Liver (tissue), 9 donors: ENCODE results near the gene TCF7L2. TPM values are rescaled to one million over a fixed set of nuclear protein-coding genes. Genes with fewer than 3 reads are reported as not detected.
A peak's percentile ranks its signal among the peaks of the same experiment; 100 is the strongest.

Experiments
- DNase-seq: peaks from one replicate; pipeline ENCODE4 v3.0.0-alpha.2; 2017; ENCODE audit warnings: low spot score
- H3K27ac ChIP-seq, 2 donors: one replicate each; pipeline ENCODE4 v1.7.0; 2013; ENCODE audit warnings: inconsistent platforms in 2 of 2, low read length in 2 of 2, control low read depth in 1 of 2, low read depth in 1 of 2, mild to moderate bottlenecking in 1 of 2
- H3K27me3 ChIP-seq, 4 donors: one replicate each; pipeline versions ENCODE4 v1.6.1 to v1.7.0; 2013; ENCODE audit warnings: low read length in 3 of 4, inconsistent platforms in 1 of 4, mild to moderate bottlenecking in 1 of 4, moderate library complexity in 1 of 4; ENCODE audit not compliant: control insufficient read depth in 4 of 4, insufficient read depth in 4 of 4
- H3K36me3 ChIP-seq, 4 donors: one replicate each; pipeline versions ENCODE4 v1.6.1 to v1.7.0; 2013; ENCODE audit warnings: low read length in 3 of 4, mild to moderate bottlenecking in 3 of 4, low read depth in 1 of 4, moderate library complexity in 1 of 4; ENCODE audit not compliant: control insufficient read depth in 4 of 4, insufficient read depth in 3 of 4
- H3K4me1 ChIP-seq, 4 donors: one replicate each; pipeline versions ENCODE4 v1.6.1 to v1.7.0; 2013; ENCODE audit warnings: low read length in 3 of 4, mild to moderate bottlenecking in 3 of 4, moderate library complexity in 1 of 4; ENCODE audit not compliant: control insufficient read depth in 4 of 4, insufficient read depth in 4 of 4
- H3K4me3 ChIP-seq, 3 donors: one replicate each; pipeline versions ENCODE4 v1.6.1 to v1.7.0; 2013; ENCODE audit warnings: low read length in 3 of 3, control low read depth in 1 of 3, low read depth in 1 of 3, mild to moderate bottlenecking in 1 of 3
- H3K9ac ChIP-seq, 2 donors: one replicate each; pipeline ENCODE4 v1.7.0; 2013; ENCODE audit warnings: low read length in 2 of 2, mild to moderate bottlenecking in 2 of 2, moderate library complexity in 2 of 2, control low read depth in 1 of 2, low read depth in 1 of 2
- H3K9me3 ChIP-seq, 4 donors: one replicate each; pipeline versions ENCODE4 v1.6.1 to v1.7.0; 2013; ENCODE audit warnings: low read length in 3 of 4; ENCODE audit not compliant: control insufficient read depth in 4 of 4
- ATF3 ChIP-seq: IDR thresholded peaks from 2 replicates; pipeline ENCODE4 v1.6.1; 2016; ENCODE audit warnings: antibody characterized with exemption
- EGR1 ChIP-seq, 2 donors: IDR thresholded peaks; 2 replicates each; pipeline ENCODE4 v1.6.1; 2016 to 2018; ENCODE audit warnings: antibody characterized with exemption in 2 of 2, low read depth in 2 of 2
- FOXA2 ChIP-seq: IDR thresholded peaks from 2 replicates; pipeline ENCODE4 v1.6.1; 2016; ENCODE audit warnings: antibody characterized with exemption
- GABPA ChIP-seq, 2 donors: IDR thresholded peaks in 1 of 2; conservative IDR thresholded peaks in 1 of 2; 2 replicates each; pipeline ENCODE4 v1.6.1; 2016; ENCODE audit warnings: antibody characterized with exemption in 2 of 2, mild to moderate bottlenecking in 1 of 2, moderate library complexity in 1 of 2
- JUND ChIP-seq, 2 donors: IDR thresholded peaks; 2 replicates each; pipeline ENCODE4 v1.6.1; 2016; ENCODE audit warnings: antibody characterized with exemption in 2 of 2
- RAD21 ChIP-seq, 2 donors: IDR thresholded peaks; 2 replicates each; pipeline ENCODE4 v1.6.1; 2016; ENCODE audit warnings: antibody characterized with exemption in 2 of 2, mild to moderate bottlenecking in 2 of 2
- SP1 ChIP-seq: IDR thresholded peaks from 2 replicates; pipeline ENCODE4 v1.6.1; 2018; ENCODE audit warnings: antibody characterized with exemption, mild to moderate bottlenecking
- TAF1 ChIP-seq: conservative IDR thresholded peaks from 2 replicates; pipeline ENCODE4 v1.6.1; 2016; ENCODE audit warnings: antibody characterized with exemption, mild to moderate bottlenecking
- YY1 ChIP-seq: IDR thresholded peaks from 2 replicates; pipeline ENCODE4 v1.6.1; 2016; ENCODE audit warnings: antibody characterized with exemption, mild to moderate bottlenecking
- WGBS: extraction: QIAGEN DNeasy Blood & Tissue Kit; methylation state at CpG from one replicate; pipeline ENCODE4 v1.1.7; 2013; 5-methylcytosine and 5-hydroxymethylcytosine counted together
- polyA plus RNA-seq, 2 donors: library from polyadenylated mRNA; stranded (reverse) in 1 of 2; unstranded in 1 of 2; fragments of 200-250 nt in 1 of 2; fragments of >200 nt in 1 of 2; fragmentation: Nextera tagmentation in 1 of 2; extraction: Ambion mirVana in 1 of 2; gene quantifications; one replicate each; pipeline versions ENCODE4 v1.2.1 to v1.2.3, GENCODE V29; 2013 to 2015
- total RNA-seq, 2 donors: library from RNA; depleted of rRNA; stranded (reverse); fragments of >200 nt; gene quantifications; one replicate each; pipeline ENCODE4 v1.2.3, GENCODE V29; 2014
- TF ChIP-seq, protein P1 (sequence below): IDR thresholded peaks from 2 replicates; pipeline ENCODE4 v1.6.1; 2016; ENCODE audit warnings: antibody characterized with exemption
- TF ChIP-seq, protein P2 (sequence below): fragments of 150-350 bp; IDR thresholded peaks from 2 replicates; pipeline ENCODE4 v1.5.1; 2017; ENCODE audit warnings: improper control_type of control experiment, low read depth, low read length; ENCODE audit not compliant: missing input control
- TF ChIP-seq, protein P3 (sequence below): IDR thresholded peaks from 2 replicates; pipeline ENCODE4 v1.6.1; 2016; ENCODE audit warnings: antibody characterized with exemption
- TF ChIP-seq, protein P4 (sequence below): IDR thresholded peaks from 2 replicates; pipeline ENCODE4 v1.6.1; 2016; ENCODE audit warnings: antibody characterized with exemption, mild to moderate bottlenecking
- donor health status: healthy.
- donor health status: healthy.
- donor health status: healthy.
- donor health status: healthy.
- donor health status: healthy.

TCF7L2 gene
- total and polyA plus RNA-seq, 4 donors = 4.9 to 18.0 (median 8.3) TPM

DNA sequence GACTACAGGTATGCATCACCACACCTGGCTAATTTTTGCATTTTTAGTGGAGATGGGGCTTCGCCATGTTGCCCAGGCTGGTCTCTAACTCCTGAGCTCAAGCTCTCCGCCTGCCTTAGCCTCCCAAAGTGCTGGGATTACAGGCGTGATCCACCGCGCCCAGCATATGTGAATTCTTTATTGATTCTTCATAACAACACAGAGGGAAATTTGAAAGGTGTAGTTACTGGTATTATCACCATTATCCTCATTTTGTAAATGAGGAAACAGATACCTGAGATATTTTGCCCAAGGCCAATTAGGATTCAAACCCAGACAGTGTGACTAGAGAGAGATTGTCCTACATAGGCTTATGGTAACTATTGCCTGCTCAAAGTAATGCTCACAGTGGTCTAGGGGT is 22.6 kb downstream of the TCF7L2 start:
- H3K27me3 ChIP-seq = no peaks in the 10 kb centered on the region
- no peaks in the 10 kb centered on the region for H3K9me3 ChIP-seq
- no peak overlapping the region for H3K9ac ChIP-seq
- peaks cover 0 to 3% (median 0%) of the 10 kb centered on the region in 4 donors for H3K4me1 ChIP-seq
- 95% methylated on average over 5 of the region's 5 CpGs for WGBS
- H3K36me3 ChIP-seq = peaks cover 1 to 35% (median 24%) of the 10 kb centered on the region in 4 donors
- H3K4me3 ChIP-seq = no peak overlapping the region
- DNase-seq = no peak
- TF ChIP-seq SP1 = no peak
- no peak for TF ChIP-seq GABPA (IDR thresholded peaks at IDR 0.05 in 1 of 2, conservative IDR thresholded peaks at IDR 0.05 in 1 of 2)
- TF ChIP-seq EGR1 (IDR thresholded peaks at IDR 0.05; ENCODE audit: low read depth in 2 of 2) = no peak
- H3K27ac ChIP-seq = no peak overlapping the region

GRCh38 chr10:112973046-112973445 is 23.0 kb downstream of the TCF7L2 start:
- 93% methylated on average over 5 of the region's 5 CpGs for WGBS
- no peaks in the 10 kb centered on the region for H3K27me3 ChIP-seq
- no peaks in the 10 kb centered on the region for H3K9me3 ChIP-seq
- peaks cover 0 to 3% (median 0%) of the 10 kb centered on the region in 4 donors for H3K4me1 ChIP-seq
- peaks cover 1 to 33% (median 24%) of the 10 kb centered on the region in 4 donors for H3K36me3 ChIP-seq
- TF ChIP-seq TAF1 (no peak), ATF3 (no peak), YY1 (no peak)
- TF ChIP-seq, protein P1, sequence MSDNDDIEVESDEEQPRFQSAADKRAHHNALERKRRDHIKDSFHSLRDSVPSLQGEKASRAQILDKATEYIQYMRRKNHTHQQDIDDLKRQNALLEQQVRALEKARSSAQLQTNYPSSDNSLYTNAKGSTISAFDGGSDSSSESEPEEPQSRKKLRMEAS = no peak
- no peak overlapping the region for H3K4me3 ChIP-seq
- H3K27ac ChIP-seq = no peak overlapping the region
- no peak for DNase-seq
- H3K9ac ChIP-seq = no peak overlapping the region

DNA sequence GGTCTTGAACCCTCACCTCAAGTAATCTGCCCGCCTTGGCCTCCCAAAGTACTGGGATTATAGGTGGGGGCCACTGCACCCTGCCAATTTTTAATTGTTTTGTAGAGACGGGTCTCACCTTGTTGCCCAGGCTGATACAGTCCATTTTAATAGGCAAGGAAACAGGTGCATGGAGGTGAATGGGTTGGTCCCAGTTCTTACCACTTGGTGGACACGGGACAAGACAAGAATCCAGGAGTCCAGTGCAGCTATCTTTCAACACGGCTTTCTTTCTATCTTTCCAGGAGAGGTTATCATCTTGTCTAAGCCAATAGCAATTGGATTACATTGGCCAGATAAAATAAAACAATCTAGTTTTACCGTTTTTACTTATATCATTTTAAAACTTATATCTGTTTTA is 23.8 kb downstream of the TCF7L2 start:
- Histone ChIP-seq H3K9me3 (no peaks in the 10 kb centered on the region), H3K4me1 (peaks cover 0 to 3% (median 0%) of the 10 kb centered on the region in 4 donors), H3K9ac (no peak overlapping the region), H3K4me3 (no peak overlapping the region), H3K27ac (no peak overlapping the region), H3K36me3 (peaks cover 1 to 29% (median 23%) of the 10 kb centered on the region in 4 donors), H3K27me3 (no peaks in the 10 kb centered on the region)
- DNase-seq = no peak
- TF ChIP-seq JUND (IDR thresholded peaks at IDR 0.05) = no peak
- peak in 1 of 2 donors; percentile 41 for TF ChIP-seq RAD21 (IDR thresholded peaks at IDR 0.05)
- WGBS = 92% methylated on average over 5 of the region's 5 CpGs

DNA sequence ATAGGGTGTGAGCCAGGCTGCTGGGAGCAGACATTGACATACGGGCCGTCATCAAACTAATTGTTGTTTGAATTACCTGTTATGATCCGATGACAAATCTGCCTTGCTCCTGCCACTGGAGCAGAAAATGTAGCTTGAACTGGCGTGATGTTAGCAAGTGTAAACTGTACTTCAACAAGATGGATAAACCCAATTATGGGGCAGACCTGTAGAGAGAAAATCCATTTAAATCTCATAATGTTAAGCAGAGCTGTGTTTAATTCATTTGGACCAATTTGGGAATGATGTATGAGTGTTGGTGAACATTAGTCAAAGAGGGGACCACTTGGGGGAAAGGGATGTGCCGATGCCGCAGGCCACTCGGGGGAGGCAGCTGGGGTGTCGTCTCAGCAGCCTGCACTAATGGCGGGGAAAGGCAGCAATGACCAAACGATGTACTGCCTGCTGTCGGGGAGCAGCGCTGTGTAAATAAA is 27.4 kb downstream of the TCF7L2 start:
- Histone ChIP-seq H3K9me3 (no peaks in the 10 kb centered on the region), H3K27ac (no peak overlapping the region), H3K9ac (no peak overlapping the region), H3K36me3 (peaks cover 1 to 24% (median 21%) of the 10 kb centered on the region in 4 donors), H3K27me3 (no peaks in the 10 kb centered on the region), H3K4me3 (no peak overlapping the region), H3K4me1 (no peaks in the 10 kb centered on the region)
- WGBS = 94% methylated on average over 12 of the region's 12 CpGs
- TF ChIP-seq, protein P2, sequence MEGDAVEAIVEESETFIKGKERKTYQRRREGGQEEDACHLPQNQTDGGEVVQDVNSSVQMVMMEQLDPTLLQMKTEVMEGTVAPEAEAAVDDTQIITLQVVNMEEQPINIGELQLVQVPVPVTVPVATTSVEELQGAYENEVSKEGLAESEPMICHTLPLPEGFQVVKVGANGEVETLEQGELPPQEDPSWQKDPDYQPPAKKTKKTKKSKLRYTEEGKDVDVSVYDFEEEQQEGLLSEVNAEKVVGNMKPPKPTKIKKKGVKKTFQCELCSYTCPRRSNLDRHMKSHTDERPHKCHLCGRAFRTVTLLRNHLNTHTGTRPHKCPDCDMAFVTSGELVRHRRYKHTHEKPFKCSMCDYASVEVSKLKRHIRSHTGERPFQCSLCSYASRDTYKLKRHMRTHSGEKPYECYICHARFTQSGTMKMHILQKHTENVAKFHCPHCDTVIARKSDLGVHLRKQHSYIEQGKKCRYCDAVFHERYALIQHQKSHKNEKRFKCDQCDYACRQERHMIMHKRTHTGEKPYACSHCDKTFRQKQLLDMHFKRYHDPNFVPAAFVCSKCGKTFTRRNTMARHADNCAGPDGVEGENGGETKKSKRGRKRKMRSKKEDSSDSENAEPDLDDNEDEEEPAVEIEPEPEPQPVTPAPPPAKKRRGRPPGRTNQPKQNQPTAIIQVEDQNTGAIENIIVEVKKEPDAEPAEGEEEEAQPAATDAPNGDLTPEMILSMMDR = no peak
- TF ChIP-seq FOXA2 (no peak), TAF1 (no peak), GABPA (IDR thresholded peaks at IDR 0.05 in 1 of 2, conservative IDR thresholded peaks at IDR 0.05 in 1 of 2) (no peak)
- TF ChIP-seq, protein P3, sequence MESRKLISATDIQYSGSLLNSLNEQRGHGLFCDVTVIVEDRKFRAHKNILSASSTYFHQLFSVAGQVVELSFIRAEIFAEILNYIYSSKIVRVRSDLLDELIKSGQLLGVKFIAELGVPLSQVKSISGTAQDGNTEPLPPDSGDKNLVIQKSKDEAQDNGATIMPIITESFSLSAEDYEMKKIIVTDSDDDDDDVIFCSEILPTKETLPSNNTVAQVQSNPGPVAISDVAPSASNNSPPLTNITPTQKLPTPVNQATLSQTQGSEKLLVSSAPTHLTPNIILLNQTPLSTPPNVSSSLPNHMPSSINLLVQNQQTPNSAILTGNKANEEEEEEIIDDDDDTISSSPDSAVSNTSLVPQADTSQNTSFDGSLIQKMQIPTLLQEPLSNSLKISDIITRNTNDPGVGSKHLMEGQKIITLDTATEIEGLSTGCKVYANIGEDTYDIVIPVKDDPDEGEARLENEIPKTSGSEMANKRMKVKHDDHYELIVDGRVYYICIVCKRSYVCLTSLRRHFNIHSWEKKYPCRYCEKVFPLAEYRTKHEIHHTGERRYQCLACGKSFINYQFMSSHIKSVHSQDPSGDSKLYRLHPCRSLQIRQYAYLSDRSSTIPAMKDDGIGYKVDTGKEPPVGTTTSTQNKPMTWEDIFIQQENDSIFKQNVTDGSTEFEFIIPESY = no peak
- TF ChIP-seq, protein P4, sequence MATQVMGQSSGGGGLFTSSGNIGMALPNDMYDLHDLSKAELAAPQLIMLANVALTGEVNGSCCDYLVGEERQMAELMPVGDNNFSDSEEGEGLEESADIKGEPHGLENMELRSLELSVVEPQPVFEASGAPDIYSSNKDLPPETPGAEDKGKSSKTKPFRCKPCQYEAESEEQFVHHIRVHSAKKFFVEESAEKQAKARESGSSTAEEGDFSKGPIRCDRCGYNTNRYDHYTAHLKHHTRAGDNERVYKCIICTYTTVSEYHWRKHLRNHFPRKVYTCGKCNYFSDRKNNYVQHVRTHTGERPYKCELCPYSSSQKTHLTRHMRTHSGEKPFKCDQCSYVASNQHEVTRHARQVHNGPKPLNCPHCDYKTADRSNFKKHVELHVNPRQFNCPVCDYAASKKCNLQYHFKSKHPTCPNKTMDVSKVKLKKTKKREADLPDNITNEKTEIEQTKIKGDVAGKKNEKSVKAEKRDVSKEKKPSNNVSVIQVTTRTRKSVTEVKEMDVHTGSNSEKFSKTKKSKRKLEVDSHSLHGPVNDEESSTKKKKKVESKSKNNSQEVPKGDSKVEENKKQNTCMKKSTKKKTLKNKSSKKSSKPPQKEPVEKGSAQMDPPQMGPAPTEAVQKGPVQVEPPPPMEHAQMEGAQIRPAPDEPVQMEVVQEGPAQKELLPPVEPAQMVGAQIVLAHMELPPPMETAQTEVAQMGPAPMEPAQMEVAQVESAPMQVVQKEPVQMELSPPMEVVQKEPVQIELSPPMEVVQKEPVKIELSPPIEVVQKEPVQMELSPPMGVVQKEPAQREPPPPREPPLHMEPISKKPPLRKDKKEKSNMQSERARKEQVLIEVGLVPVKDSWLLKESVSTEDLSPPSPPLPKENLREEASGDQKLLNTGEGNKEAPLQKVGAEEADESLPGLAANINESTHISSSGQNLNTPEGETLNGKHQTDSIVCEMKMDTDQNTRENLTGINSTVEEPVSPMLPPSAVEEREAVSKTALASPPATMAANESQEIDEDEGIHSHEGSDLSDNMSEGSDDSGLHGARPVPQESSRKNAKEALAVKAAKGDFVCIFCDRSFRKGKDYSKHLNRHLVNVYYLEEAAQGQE = no peak
- no peak for DNase-seq
